ENCODE measurements around the gene ZNF77. TPM values are rescaled to one million over a fixed set of nuclear protein-coding genes. Genes with fewer than 3 reads are reported as not detected.
"Not testable (repeated sequence)": the region's sequence is repeated elsewhere in the genome, so short reads cannot be mapped to it uniquely, and the experiment has no call there.

The ZNF77 gene
- polyA plus RNA-seq, 3 donors = 7.6 to 9.0 (median 8.2) TPM

DNA sequence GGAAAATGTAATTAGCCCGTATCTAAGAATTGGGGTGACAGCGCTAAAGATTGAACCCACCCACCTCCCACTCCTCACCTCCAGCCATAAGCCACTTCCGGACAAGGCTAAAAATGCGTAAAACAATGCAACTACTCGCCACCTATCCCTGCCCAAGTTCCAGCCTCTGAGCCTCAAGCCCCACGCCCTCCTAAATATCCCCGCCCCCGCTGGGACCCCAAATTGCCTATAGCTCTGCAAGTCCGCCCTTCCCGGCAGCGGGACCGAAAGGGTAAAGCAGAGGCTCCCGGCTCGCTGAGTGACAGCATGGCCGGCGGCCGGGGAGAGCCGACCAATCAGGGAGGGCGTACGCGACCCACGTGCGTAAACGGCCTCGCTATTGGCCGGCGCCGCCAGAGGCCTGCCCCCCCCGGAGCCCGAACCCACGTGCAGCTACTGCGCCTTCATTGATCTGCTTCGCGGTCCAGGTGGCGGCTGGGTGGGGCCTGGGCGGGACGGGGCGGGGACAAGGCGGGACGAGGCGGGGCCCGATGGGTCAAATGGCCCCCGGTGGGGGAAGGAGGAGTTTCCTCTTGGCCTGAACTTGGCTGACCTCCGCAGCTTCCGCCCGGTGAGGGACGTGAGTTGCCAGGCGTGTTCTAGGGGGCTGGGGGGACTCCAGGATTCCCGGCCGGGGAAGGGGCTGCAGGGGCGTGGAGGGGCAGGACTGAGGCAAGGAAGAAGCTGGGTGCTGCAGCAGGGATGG is 32.4 kb upstream of the ZNF77 start, which contains the start of gene TLE6:
TSS of gene TLE6 (plus strand) at position 564 of the 745 bp plus-strand sequence. CDS start 670 bp downstream, outside the sequence.
- peak; percentile 79 to 93 (median 91) for DNase-seq (ENCODE audit: extremely low read depth in 1 of 11, low read depth in 9 of 11, low spot score in 4 of 11)

DNA sequence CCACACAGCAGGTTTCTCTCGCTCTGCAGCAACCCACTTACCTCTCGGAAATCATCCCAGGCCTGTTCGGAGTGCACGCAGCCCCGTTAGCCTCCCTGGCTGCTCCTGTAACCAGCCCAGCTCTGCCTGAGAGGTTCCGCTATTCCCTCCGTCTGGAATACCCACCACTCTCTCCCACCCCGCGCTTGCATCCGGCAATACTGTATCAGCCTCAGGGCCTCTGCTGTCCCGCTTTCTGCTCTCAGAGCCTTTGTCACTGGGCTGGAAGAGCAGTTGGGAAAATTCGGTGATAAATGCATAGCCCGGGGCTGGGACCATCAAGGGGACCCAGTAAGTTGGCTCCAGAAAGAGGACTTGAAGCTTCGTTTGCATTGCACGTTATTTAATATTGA is 31.8 kb upstream of the ZNF77 start:
- no peak for DNase-seq (ENCODE audit: extremely low read depth in 1 of 11, low read depth in 9 of 11, low spot score in 4 of 11)

DNA sequence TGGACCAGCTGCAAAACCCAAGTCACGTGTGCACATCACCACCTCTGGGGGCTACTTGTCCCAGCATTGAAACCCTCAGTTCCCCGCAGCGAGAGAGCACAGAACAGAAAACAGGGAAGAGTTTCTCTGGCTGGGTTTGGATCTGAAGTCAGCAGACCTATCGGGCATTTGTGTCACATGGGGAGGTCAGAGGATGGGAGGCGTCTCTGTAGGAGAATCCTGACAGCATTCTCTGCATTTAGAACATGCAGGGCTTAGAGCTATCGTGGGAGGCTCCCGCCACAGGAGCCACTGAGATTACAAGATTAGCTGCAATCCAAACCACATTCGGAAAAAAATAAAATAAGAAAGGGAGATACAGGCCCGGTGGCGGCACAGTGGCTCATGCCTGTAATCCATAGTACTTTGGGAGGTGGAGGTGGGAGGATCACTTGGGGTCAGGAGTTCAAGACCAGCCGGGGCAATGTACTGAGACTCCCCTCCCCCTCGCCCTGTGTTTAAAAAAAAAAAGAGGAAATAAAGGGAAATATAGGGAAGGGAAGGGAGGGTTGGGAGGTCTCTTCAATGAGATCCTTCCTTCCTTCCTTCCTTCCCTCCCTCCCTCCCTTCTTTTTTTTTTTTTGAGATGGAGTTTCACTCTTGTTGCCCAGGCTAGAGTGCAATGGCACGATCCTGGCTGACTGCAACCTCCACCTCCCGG is 29.7 kb upstream of the ZNF77 start:
- no peak for DNase-seq (ENCODE audit: extremely low read depth in 1 of 11, low read depth in 9 of 11, low spot score in 4 of 11)

DNA sequence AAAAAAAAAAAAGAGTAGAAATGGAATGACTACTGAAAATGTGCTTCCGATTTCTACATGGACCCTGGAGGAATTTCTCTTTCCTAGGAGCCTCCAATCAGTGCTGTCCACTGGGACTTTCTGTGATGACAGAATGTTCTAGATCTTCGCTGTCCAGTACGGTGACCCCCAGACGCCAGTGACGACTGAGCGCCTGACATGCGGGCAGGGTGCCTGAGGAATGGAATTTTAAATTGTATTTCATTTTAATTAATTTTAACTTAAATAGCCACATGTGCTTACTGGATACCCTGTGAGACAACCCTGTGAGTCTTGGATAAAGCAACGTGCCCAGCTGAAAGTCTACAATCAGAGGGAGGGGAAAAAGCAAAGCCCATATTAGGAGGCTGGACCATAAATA is 28.5 kb upstream of the ZNF77 start:
- DNase-seq (ENCODE audit: extremely low read depth in 1 of 11, low read depth in 9 of 11, low spot score in 4 of 11) = peak in 1 of 11 donors; percentile 52

DNA sequence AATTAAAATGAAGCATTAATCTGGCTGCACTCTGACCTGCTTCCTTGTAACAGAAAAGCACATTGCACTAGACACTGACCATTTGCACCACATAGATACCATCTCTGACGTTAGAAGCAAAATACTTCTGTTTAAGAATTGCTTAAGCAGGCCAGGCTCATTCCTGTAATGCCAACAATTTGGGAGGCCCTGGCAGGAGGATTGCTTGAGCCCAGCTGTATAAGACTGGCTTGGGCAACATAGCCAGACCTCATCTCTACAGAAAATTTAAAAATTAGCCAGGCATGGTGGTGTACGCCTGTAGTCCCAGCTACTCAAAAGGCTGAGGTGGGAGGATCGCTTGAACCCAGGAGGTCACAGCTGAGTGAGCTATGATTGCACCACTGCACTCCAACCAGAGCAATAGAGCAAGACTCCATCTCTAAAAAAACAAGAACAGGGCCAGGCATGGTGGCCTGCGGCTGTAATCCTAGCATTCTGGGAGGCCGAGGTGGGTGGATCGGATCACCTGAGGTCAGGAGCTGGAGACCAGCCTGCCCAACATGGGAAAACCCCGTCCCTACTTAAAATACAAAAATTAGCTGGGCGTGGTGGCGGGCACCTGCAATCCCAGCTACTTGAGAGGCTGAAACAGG is 25.5 kb upstream of the ZNF77 start:
- DNase-seq (ENCODE audit: extremely low read depth in 1 of 11, low read depth in 9 of 11, low spot score in 4 of 11) = no peak

DNA sequence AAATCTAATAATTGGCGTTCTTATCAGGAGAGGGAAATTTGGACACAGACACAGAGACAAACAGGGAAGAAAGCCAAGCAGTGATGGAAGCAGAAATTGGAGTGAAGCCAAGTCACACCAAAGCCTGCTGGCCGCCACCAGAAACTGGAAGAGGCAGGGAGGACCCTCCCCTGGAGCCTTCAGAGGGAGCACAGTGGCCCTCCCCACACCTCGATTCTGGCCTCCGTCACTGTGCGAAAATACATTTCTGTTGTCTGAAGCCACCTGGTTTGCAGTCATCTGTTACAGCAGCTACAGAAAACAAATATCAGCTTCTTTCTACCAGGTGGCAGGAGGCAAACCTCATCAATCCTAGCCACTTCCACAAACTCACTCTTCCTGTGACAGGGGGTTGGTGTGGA is 24.3 kb upstream of the ZNF77 start:
- DNase-seq (ENCODE audit: extremely low read depth in 1 of 11, low read depth in 9 of 11, low spot score in 4 of 11) = peak in 2 of 11 donors; percentile 60 to 75

DNA sequence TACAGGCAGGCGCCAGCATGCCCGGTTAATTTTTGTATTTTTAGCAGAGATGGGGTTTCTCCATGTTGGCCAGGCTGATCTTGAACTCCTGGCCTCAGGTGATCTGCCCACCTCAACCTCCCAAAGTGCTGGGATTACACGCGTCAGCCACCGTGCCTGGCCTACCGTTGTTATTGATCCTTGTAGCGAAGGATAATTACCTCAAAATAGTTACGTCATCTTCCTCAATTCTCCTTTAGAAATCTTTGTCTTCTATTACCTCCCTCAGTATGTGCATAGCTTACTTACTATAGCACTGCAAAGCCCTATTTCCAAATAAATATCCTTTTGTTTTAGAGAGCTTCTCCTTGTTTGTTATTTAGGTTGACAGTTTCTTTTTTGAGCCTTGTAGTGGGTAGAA is 23.2 kb upstream of the ZNF77 start:
- DNase-seq (ENCODE audit: extremely low read depth in 1 of 11, low read depth in 9 of 11, low spot score in 4 of 11) = no peak

DNA sequence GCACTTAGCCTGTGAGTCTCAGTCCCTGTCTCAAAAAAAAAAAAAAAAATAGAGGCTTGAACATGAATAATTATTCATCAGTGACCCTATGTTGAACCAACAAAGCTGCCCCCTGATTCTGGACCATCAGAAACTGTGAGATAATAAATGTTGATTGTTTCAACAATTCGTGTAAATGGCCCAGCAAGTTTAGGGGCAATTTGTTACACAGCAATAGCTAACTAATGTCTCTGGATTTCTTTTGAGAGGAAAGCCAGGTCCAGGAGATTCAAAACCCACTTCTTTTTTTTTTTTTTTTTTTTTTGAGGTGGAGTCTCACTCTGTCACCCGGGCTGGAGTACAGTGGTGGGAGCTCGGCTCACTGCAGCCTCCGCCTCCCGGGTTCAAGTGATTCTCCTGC is 20.1 kb upstream of the ZNF77 start:
- DNase-seq (ENCODE audit: extremely low read depth in 1 of 11, low read depth in 9 of 11, low spot score in 4 of 11) = no peak

DNA sequence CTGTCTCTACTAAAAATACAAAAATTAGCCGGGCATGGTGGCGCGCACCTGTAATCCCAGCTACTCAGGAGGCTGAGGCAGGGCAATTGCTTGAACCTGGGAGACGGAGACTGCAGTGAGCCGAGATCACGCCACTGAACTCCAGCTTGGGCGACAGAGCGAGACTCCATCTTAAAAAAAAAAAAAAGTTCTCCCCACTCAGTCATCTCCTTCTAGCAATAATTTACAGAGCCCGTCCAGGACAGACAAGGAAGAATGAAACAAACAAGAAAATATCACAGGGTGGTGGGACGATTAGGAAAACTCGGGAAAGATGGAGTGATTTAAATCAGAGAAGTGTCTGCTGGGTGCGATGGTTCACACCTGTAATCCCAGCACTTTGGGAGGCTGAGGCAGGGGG is 18.9 kb upstream of the ZNF77 start:
- DNase-seq (ENCODE audit: extremely low read depth in 1 of 11, low read depth in 9 of 11, low spot score in 4 of 11) = not testable (repeated sequence)

DNA sequence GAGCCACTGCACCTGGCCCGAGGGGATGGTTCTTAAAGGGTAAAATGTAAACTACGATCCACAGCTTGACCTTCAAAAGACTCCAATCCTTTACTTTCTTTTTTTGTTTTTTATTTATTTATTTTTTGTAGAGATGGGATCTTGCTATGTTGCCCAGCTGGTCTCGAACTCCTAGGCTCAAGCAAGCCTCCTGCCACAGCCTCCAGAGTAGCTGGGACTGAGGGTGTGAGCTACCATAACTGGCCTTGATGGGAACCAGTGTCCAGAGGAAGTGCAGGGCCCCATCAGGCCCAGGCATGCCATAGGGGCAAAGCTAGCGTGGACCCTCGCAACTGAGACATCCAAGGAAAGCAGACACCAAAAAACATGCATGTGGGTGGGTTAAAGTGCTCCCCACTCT is 18.4 kb upstream of the ZNF77 start:
- no peak for DNase-seq (ENCODE audit: extremely low read depth in 1 of 11, low read depth in 9 of 11, low spot score in 4 of 11)

DNA sequence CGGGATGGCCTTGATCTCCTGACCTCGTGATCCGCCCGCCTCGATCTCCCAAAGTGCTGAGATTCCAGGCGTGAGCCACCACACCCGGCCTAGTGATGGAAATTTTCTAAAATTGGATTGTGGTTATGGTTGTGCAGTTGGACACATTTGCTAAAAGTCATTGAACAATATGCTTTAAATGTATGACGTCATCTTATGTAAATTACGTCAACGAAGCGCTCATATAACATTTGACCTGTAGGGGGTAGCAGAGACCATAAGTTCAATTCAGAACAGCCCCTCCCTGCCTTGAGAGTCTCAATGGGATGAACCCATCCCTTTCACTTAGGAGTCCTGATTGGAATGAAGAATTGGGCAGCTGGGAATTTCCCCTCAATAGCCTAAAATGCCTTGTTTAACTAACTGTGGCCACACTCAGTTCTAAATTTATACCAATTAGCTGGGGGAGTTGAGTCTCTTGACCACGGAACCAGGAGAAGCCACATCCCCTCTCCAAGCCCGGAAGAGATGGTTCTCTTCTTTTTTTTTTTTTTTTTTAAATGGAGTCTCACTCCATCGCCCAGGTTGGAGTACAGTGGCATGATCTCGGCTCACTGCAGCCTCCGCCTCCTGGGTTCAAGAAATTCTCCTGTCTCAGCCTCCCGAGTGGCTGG is 17.4 kb upstream of the ZNF77 start:
- DNase-seq (ENCODE audit: extremely low read depth in 1 of 11, low read depth in 9 of 11, low spot score in 4 of 11) = peak in 7 of 11 donors; percentile 71 to 87 (median 82)

DNA sequence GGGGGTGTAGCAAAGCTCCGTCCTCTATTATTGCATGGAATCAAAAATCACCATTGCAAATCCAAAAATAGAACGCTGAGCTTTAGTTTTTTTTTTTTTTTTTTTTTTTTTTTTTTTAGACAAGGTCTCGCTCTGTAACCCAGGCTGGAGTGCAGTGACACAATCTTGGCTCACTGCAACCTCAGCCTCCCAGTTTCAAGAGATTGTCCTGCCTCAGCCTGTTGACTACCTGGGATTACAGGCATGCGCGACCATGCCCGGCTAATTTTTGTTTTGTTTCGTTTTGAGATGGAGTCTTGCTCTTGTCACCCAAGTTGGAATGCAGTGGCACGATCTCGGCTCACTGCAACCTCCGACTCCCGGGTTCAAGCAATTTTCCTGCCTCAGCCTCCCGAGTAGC is 15.3 kb upstream of the ZNF77 start:
- no peak for DNase-seq (ENCODE audit: extremely low read depth in 1 of 11, low read depth in 9 of 11, low spot score in 4 of 11)

DNA sequence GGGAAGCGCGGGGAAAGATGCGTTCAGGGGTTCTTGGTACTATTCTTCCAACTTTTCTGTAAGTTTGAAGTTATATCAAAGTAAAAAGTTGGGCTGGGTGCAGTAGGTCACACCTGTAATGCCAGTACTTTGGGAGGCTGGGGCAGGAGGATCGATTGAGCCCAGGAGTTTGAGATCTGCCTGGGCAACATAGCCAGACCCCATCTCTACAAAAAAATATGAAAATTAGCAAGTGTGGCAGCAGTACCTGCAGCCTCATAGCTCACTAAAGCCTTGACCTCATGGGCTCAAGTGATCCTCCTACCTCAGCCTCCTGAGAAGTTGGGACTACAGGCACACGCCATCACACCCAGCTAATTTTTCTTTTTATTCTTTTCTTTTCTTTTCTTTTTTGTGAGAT is 12.4 kb upstream of the ZNF77 start:
- no peak for DNase-seq (ENCODE audit: extremely low read depth in 1 of 11, low read depth in 9 of 11, low spot score in 4 of 11)

DNA sequence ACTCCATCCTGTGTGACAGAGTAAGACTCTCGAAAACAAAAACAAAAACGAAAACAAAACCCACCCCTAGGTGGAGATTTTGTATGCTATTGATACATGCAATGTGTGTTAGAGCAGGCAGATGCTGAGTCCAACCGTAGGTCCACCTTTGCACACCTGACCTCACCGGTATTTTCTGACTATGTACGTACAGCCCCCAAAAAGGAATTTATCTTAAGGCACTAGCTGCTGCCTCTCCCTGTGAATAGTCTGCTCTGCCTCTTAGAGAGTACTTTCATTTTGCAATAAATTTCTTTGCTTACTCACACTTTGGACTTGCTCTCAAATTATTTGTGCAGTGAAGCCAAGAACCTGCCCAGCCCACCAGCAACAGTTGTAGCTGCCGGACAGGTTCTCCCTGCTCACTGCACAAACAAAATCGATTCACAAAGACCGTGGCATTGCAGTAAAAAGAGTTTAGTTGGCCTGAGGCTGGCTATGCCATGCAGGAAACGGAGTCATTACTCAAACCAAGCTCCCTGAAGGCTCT is 8.2 kb upstream of the ZNF77 start:
- DNase-seq (ENCODE audit: extremely low read depth in 1 of 11, low read depth in 9 of 11, low spot score in 4 of 11) = no peak

DNA sequence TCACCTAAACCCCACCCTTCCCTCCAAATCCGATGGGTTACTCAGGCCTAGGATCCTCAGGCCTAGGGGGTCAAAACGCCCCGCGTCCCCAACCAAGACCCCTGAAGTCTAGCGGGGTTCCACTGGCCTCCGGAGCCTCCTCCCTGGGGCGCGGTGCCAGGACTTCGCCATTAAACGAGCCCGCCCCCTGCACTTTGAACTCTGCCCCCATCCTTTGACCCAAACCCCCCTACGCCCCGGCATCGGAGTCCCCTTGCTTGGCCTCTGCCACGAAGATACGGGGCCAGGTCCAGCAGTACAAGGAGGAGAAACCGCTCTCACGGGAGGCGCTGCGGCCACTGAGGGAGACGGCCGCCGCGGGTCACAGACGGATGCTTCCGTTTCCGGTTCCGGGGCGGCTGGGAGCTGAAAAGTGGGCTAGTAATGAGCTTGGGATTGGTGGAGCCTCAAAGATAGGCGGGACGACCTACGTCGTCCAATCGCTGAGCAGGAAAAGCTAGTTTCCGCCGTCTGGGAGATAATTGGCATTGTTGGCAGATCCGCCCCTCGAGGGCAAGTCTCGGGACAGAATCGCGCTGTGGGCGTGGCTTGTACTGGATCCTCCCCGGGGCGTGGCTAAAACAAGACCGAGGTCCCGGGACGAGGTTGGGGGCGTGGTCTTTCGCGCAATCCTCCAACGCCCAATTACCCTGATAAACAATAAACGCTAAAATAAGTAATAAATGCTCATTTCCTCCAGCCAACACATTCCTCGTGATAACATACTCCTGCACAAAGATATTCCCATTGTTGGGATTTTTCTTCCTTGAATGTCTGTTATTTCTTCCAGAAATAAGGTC is 5.7 kb upstream of the ZNF77 start:
- peak; percentile 98 to 100 (median 99) for DNase-seq (ENCODE audit: extremely low read depth in 1 of 11, low read depth in 9 of 11, low spot score in 4 of 11)

DNA sequence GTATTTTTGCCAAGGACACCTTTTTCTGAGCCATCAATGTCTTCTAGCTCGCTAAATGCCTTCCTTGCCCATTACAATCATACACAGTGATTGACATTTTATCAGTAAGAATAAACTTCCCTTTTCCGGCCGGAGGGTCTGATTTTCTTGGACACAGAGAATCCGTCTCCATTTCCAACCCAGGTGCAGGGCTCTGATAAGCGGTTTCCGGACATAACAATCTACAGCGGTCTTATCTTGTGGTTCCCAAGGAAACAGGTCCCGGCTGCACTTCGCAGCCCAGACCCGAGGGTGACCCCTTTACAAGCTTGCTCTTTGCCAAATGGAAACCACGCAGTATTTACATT is 5.1 kb upstream of the ZNF77 start:
- DNase-seq (ENCODE audit: extremely low read depth in 1 of 11, low read depth in 9 of 11, low spot score in 4 of 11) = peak in 1 of 11 donors; percentile 49

DNA sequence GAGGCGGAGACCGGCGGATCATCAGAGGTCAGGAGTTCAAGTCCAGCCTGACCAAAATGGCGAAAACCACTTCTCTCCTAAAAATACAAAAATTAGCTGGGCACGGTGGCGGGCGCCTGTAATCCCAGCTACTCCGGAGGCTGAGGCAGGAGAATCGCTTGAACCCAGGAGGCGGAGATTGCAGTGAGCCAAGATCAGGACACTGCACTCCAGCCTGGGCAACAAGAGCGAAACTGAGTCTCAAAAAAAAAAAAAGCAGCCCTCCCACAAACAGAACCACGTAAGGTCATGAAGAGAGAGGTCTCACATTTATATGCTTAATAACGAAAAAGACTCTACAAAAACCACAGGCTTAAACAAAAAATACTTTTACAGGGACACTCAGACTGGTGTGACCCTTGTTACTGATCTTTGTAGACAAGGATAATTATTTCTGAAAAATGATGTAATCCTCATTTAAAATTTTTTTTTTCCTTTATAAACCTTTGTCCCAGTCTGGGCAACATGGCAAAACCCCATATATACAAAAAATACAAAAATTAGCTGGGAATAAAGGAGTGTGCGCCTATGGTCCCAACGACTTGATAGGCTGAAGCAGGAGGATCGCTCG is 909 bp upstream of the ZNF77 start:
- DNase-seq (ENCODE audit: extremely low read depth in 1 of 11, low read depth in 9 of 11, low spot score in 4 of 11) = no peak

DNA sequence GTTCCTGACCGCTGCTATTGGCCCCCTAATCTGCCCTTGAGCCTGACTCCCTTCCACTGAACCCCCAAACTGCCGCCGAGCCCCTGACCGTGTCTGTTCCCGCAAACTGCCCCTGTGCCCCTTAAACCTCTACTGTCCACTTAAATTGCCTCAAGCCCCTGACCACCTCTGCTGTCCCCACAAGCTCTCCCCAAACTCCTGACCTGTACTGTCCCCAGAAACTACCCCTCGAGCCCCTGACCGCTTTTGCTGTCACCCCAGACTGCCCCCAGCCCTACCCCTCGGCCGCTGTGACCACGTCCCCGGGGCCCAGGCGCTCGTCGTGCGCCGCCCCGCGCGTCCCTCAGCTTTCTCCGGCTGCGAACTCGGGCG is 382 bp downstream of the ZNF77 start:
- no peak for DNase-seq (ENCODE audit: extremely low read depth in 1 of 11, low read depth in 9 of 11, low spot score in 4 of 11)
